Measurements from ENCODE around the gene MAPK7.

- TF ChIP-seq, protein P1, sequence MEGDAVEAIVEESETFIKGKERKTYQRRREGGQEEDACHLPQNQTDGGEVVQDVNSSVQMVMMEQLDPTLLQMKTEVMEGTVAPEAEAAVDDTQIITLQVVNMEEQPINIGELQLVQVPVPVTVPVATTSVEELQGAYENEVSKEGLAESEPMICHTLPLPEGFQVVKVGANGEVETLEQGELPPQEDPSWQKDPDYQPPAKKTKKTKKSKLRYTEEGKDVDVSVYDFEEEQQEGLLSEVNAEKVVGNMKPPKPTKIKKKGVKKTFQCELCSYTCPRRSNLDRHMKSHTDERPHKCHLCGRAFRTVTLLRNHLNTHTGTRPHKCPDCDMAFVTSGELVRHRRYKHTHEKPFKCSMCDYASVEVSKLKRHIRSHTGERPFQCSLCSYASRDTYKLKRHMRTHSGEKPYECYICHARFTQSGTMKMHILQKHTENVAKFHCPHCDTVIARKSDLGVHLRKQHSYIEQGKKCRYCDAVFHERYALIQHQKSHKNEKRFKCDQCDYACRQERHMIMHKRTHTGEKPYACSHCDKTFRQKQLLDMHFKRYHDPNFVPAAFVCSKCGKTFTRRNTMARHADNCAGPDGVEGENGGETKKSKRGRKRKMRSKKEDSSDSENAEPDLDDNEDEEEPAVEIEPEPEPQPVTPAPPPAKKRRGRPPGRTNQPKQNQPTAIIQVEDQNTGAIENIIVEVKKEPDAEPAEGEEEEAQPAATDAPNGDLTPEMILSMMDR (tag by site-specific recombination; IDR thresholded peaks at IDR 0.05), result no peak
- no peak for TF ChIP-seq PRDM6 (tag by site-specific recombination; IDR thresholded peaks at IDR 0.05)
- no peak for TF ChIP-seq ZNF449 (tag by site-specific recombination; IDR thresholded peaks at IDR 0.05)
- no peak for TF ChIP-seq ZNF335 (tag by site-specific recombination; conservative IDR thresholded peaks at IDR 0.05)
- TF ChIP-seq ZNF558 (tag by site-specific recombination; IDR thresholded peaks at IDR 0.05), result no peak
- no peak for TF ChIP-seq ZBTB8A (tag by site-specific recombination; IDR thresholded peaks at IDR 0.05)
Observed at GRCh38 chr17:19382531-19383444, 4.5 kb downstream of the MAPK7 start.
